ENCODE measurements around the gene GOLGA8B.
A peak's percentile ranks its signal among the peaks of the same experiment; 100 is the strongest.
"Not testable (repeated sequence)": the region's sequence is repeated elsewhere in the genome, so short reads cannot be mapped to it uniquely, and the experiment has no call there.

Gene GOLGA8B

GRCh38 chr15:34597316-34597715 is 13.9 kb upstream of the GOLGA8B start:
- DNase-seq (ENCODE audit: low spot score) = no peak

- no peak for DNase-seq (ENCODE audit: low spot score)
Measured at GRCh38 chr15:34594361-34594760, 10.9 kb upstream of the GOLGA8B start.

GRCh38 chr15:34591306-34591705 is 7.9 kb upstream of the GOLGA8B start:
- no peak for DNase-seq (ENCODE audit: low spot score)

- peak; percentile 56 for DNase-seq (ENCODE audit: low spot score)
Measured at GRCh38 chr15:34588046-34588674, 4.7 kb upstream of the GOLGA8B start.

- not testable (repeated sequence) for DNase-seq (ENCODE audit: low spot score)
Measured at GRCh38 chr15:34585966-34586365, 2.5 kb upstream of the GOLGA8B start.

GRCh38 chr15:34584996-34585395 is 1.5 kb upstream of the GOLGA8B start:
- DNase-seq (ENCODE audit: low spot score) = no peak

GRCh38 chr15:34584330-34584668 is 848 bp upstream of the GOLGA8B start:
- DNase-seq (ENCODE audit: low spot score) = no peak

- peak; percentile 15 for DNase-seq (ENCODE audit: low spot score)
Measured at GRCh38 chr15:34582461-34583371, 735 bp downstream of the GOLGA8B start.

- not testable (repeated sequence) for DNase-seq (ENCODE audit: low spot score)
Measured at GRCh38 chr15:34581687-34582460, 1.6 kb downstream of the GOLGA8B start.

GRCh38 chr15:34581043-34581365 is 2.4 kb downstream of the GOLGA8B start:
- DNase-seq (ENCODE audit: low spot score) = no peak

GRCh38 chr15:34580251-34581042 is 3.0 kb downstream of the GOLGA8B start:
- DNase-seq (ENCODE audit: low spot score) = not testable (repeated sequence)

GRCh38 chr15:34578283-34578674 is 5.2 kb downstream of the GOLGA8B start:
- no peak for DNase-seq (ENCODE audit: low spot score)

GRCh38 chr15:34577658-34578282 is 5.7 kb downstream of the GOLGA8B start:
- DNase-seq (ENCODE audit: low spot score) = not testable (repeated sequence)

GRCh38 chr15:34575035-34575434 is 8.4 kb downstream of the GOLGA8B start:
- not testable (repeated sequence) for DNase-seq (ENCODE audit: low spot score)

GRCh38 chr15:34572921-34573320 is 10.5 kb downstream of the GOLGA8B start:
- DNase-seq (ENCODE audit: low spot score) = not testable (repeated sequence)

- DNase-seq (ENCODE audit: low spot score) = not testable (repeated sequence)
Measured at GRCh38 chr15:34572019-34572641, 11.3 kb downstream of the GOLGA8B start.

- DNase-seq (ENCODE audit: low spot score) = not testable (repeated sequence)
Measured at GRCh38 chr15:34569670-34570396, 13.6 kb downstream of the GOLGA8B start.

- DNase-seq (ENCODE audit: low spot score) = not testable (repeated sequence)
Measured at GRCh38 chr15:34567174-34567573, 16.3 kb downstream of the GOLGA8B start.

GRCh38 chr15:34564711-34565110 is 18.7 kb downstream of the GOLGA8B start:
- DNase-seq (ENCODE audit: low spot score) = not testable (repeated sequence)

- DNase-seq (ENCODE audit: low spot score) = not testable (repeated sequence)
Measured at GRCh38 chr15:34560814-34561213, 22.6 kb downstream of the GOLGA8B start.
